ENCODE measurements around the gene ABCC2.
"Not testable (repeated sequence)": the region's sequence is repeated elsewhere in the genome, so short reads cannot be mapped to it uniquely, and the experiment has no call there.

ABCC2 gene

DNA sequence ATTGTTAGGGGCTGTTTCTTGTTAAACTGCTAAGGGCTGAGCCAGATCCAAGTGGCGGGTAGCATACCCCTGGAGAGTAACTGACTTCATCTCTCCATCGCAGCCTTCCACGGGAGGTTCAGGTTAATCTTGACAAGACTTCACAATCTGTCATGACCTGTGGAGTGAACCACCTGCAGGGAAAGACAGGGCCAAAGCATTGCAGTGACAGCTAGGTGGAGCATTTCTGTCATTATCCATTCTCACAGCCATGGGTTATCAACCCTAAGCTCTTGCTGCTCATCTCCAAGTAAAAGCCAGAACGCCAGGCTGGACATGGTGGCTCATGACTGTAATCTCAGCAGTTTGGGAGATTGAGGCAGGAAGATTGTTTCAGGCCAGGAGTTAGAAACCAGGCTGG, 17.2 kb downstream of the ABCC2 start:
- in situ Hi-C loops (cut with HindIII; ENCODE audit: low pct_ligation_motif_present, low pct_unique_long_range_greater_than_20kb, low sequenced_read_pairs), result no loop called here
- DNase-seq, result no peak

DNA sequence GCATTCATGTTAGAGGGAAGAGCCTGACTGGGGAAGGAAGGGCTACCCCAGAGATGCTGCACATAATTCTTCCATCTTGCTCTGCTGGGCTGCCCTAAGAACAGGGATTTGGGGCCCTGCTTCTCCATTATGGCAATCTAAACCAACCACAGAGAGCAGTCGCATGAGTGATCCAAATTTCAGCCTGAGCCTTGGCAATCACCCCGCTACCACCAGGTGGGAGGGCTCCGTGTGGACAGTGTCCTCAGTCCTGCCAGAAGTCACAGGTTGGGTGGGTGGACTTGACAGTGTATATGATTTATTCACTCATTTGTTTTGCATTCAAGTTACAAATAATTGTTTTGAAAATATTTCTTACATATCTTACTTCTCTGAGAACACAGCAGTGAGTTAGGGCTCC, 22.0 kb downstream of the ABCC2 start:
- no peak for DNase-seq
- in situ Hi-C loops (cut with HindIII; ENCODE audit: low pct_ligation_motif_present, low pct_unique_long_range_greater_than_20kb, low sequenced_read_pairs), result no loop called here

DNA sequence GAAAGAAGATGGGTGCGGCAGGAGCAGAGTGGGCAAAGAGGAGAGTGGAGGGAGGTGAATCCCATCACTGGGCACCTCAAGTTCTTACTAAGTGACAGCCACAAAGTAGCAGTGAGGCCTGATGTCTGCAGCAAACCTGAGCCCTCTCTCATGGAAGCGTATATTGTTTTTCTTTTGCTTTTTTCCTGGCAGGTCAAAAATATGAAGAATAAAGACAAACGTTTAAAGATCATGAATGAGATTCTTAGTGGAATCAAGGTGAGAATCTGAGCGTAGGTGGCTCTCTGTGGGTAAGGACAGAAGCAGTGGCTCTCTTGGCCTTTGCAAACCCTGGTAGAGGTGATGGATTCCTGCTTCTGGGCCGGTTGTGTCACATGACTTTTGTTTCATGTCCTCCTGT, 22.8 kb downstream of the ABCC2 start:
- in situ Hi-C loops (cut with HindIII; ENCODE audit: low pct_ligation_motif_present, low pct_unique_long_range_greater_than_20kb, low sequenced_read_pairs), result no loop called here
- DNase-seq, result no peak

DNA sequence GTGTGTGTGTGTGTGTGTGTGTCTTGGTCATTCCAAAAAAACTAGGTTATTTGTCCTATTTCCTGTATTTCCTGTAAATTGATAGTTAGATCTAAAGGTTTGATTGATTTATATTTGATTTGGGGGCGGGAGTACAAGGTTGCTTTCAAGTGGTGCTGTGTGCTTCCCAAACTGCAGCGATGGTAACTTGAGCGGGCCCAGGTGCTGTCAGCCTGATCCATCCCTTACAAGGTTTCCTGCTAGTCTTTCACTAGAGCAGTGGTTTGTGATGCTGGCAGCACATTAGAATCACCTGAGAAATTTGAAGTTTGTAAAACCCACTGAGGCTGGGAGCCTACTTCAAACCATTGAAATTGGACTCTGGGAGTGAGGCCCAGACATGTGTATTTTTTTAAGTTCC, 23.7 kb downstream of the ABCC2 start:
- no peak for DNase-seq
- in situ Hi-C loops (cut with HindIII; ENCODE audit: low pct_ligation_motif_present, low pct_unique_long_range_greater_than_20kb, low sequenced_read_pairs), result no loop called here

- in situ Hi-C loops (cut with HindIII; ENCODE audit: low pct_ligation_motif_present, low pct_unique_long_range_greater_than_20kb, low sequenced_read_pairs), result no loop called here
- no peak for DNase-seq
These were observed 25.3 kb downstream of the ABCC2 start for GRCh38 chr10:99807786-99808185.

- no peak for DNase-seq
- in situ Hi-C loops (cut with HindIII; ENCODE audit: low pct_ligation_motif_present, low pct_unique_long_range_greater_than_20kb, low sequenced_read_pairs), result no loop called here
These were observed 25.8 kb downstream of the ABCC2 start for GRCh38 chr10:99808270-99808669.

DNA sequence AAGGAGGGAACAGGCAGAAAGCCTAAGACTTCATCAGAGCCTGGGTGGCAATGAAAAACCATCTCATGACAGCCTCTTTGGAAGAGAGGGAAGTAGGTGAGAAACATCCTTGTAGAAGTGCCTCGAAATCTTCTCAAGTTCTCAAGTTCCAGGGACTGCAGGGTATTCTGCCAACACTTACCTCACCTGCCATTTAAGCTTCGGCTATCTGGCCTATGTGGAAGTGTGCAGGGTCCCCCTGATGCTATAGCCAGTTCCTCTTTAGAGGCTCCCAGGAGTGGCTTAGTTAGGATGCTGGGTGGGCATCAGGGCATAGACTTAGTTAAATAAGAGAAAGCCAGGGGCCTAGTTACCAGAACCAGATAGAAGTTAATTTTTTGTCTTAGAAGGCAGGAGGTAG, 27.0 kb downstream of the ABCC2 start:
- in situ Hi-C loops (cut with HindIII; ENCODE audit: low pct_ligation_motif_present, low pct_unique_long_range_greater_than_20kb, low sequenced_read_pairs), result no loop called here
- DNase-seq, result no peak

- DNase-seq, result no peak
- in situ Hi-C loops (cut with HindIII; ENCODE audit: low pct_ligation_motif_present, low pct_unique_long_range_greater_than_20kb, low sequenced_read_pairs), result no loop called here
These were observed 27.6 kb downstream of the ABCC2 start for GRCh38 chr10:99809931-99810615.

- no peak for DNase-seq
- in situ Hi-C loops (cut with HindIII; ENCODE audit: low pct_ligation_motif_present, low pct_unique_long_range_greater_than_20kb, low sequenced_read_pairs), result no loop called here
These were observed 29.7 kb downstream of the ABCC2 start for GRCh38 chr10:99812177-99812576.

DNA sequence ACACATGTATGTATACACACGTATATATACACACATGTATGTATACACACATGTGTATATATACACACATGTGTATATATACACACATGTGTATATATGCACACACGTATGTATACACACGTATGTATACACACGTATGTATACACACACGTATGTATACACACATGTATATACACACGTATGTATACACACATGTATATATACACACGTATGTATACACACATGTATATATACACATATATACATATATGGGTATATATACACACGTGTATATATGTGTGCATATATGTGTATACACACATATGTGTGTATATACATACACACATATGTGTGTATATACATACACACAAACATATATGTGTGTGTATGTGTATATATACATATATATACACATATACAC, 31.7 kb downstream of the ABCC2 start:
- in situ Hi-C loops (cut with HindIII; ENCODE audit: low pct_ligation_motif_present, low pct_unique_long_range_greater_than_20kb, low sequenced_read_pairs), result no loop called here
- no peak for DNase-seq

DNA sequence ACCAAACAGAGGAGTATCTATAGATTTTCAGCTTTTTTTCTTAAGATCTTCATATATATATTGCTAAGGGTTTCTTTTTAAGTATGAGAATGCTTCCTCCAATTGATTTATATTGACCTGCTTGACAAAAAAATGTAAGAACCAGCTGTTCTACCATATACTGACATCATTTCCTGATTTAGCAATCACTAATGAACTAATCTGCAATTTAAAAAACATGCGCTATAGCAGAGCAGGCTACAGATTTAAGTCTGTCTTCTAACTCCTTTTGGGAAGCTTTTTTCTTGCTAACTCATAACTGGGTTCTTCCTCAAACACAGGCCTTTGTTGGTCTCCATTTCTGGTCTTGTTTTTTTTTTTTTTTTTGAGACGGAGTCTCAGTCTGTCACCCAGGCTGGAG, 33.2 kb downstream of the ABCC2 start:
- in situ Hi-C loops (cut with HindIII; ENCODE audit: low pct_ligation_motif_present, low pct_unique_long_range_greater_than_20kb, low sequenced_read_pairs), result no loop called here
- DNase-seq, result no peak

- no peak for DNase-seq
- in situ Hi-C loops (cut with HindIII; ENCODE audit: low pct_ligation_motif_present, low pct_unique_long_range_greater_than_20kb, low sequenced_read_pairs), result no loop called here
These were observed 45.5 kb downstream of the ABCC2 start for GRCh38 chr10:99827936-99828335.

DNA sequence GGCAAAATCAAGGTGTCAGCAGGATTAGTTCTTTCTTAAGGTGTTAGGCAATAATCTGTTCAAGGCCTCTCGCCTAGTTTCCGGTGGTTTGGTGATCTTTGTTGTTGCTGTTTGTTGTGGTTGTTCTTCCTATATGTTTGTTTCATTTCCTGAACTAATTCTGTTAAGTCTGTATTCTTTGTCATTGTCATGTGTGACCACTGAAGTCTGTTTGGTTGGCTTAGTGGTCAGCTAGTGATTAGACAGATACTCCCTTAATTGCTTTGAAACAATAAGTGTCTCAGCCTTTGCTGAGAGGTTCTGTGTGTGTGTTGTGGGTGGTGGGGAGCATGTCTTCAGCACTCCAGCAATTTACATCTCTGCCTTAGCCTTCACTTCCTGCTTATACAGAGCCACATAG, 46.0 kb downstream of the ABCC2 start:
- DNase-seq, result no peak
- in situ Hi-C loops (cut with HindIII; ENCODE audit: low pct_ligation_motif_present, low pct_unique_long_range_greater_than_20kb, low sequenced_read_pairs), result no loop called here

DNA sequence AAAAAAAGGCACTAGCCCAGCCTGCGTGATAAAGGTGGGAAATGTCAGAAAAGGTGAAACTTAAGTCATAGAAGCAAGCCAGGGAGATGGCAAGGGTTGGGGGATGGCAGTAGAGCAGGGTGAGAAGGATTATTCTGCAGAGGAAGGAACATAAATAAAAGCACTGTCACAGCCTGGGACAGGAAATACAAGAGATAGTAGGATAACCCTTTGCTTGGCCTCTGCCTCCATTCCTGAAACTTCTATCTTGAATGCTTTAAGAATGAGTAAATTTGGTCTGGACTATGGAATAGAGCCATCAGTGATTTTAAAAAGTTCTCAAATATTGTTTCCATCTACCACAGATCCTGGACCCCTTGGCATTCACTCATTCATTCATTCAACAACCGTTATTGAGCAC, 50.0 kb downstream of the ABCC2 start:
- in situ Hi-C loops (cut with HindIII; ENCODE audit: low pct_ligation_motif_present, low pct_unique_long_range_greater_than_20kb, low sequenced_read_pairs), result no loop called here
- DNase-seq, result no peak

GRCh38 chr10:99834410-99834809, 52.0 kb downstream of the ABCC2 start:
- in situ Hi-C loops (cut with HindIII; ENCODE audit: low pct_ligation_motif_present, low pct_unique_long_range_greater_than_20kb, low sequenced_read_pairs), result no loop called here
- peak; percentile 52 for DNase-seq

- in situ Hi-C loops (cut with HindIII; ENCODE audit: low pct_ligation_motif_present, low pct_unique_long_range_greater_than_20kb, low sequenced_read_pairs), result no loop called here
- DNase-seq, result no peak
These were observed 53.5 kb downstream of the ABCC2 start for GRCh38 chr10:99835947-99836346.

- in situ Hi-C loops (cut with HindIII; ENCODE audit: low pct_ligation_motif_present, low pct_unique_long_range_greater_than_20kb, low sequenced_read_pairs), result no loop called here
- DNase-seq, result no peak
These were observed 54.3 kb downstream of the ABCC2 start for GRCh38 chr10:99836711-99837110.

DNA sequence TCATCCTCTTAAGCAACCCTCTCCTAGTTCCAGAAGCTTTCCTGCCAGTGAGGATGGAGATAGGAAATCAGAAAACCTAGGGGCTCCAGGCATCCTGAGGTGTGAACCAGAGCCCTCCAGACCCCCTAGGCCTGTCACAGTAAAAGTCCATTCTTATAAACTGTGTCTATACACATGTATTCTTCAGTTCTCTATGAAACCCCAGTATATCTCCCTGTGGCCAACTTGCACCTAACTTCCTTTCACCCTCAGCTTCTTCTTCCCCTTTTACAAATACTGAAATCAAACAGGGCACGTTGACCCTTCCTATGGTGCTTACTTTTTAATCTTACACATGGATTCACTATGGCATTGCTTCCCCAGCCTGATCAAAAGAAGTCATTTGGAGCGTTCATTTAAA, 58.4 kb downstream of the ABCC2 start:
- in situ Hi-C loops (cut with HindIII; ENCODE audit: low pct_ligation_motif_present, low pct_unique_long_range_greater_than_20kb, low sequenced_read_pairs), result not testable (repeated sequence)

GRCh38 chr10:99841746-99842145, 59.3 kb downstream of the ABCC2 start:
- DNase-seq, result no peak
- in situ Hi-C loops (cut with HindIII; ENCODE audit: low pct_ligation_motif_present, low pct_unique_long_range_greater_than_20kb, low sequenced_read_pairs), result no loop called here

More for the DNA sequence above, 58.4 kb downstream of the ABCC2 start:
- not testable (repeated sequence) for DNase-seq

DNA sequence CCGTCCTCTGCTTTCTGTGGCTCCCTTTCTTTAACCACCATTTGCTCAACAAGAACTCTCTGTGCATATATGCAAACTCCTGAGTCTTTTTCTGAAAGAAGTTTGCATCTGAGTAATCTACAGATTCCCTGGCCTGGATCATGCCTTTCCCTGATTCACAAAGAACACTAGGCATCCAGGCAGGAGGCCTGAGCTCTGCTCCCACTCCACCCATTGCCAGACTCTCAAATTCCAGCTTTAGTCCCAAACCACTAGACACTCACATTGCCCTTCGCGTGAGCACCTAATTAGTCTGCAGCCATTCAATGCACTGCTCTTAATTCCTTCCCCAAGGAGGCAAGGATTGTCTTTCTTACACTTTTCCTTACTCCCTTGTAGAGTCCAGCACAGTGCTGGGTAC, 60.9 kb downstream of the ABCC2 start:
- no peak for DNase-seq
- in situ Hi-C loops (cut with HindIII; ENCODE audit: low pct_ligation_motif_present, low pct_unique_long_range_greater_than_20kb, low sequenced_read_pairs), result no loop called here

GRCh38 chr10:99844433-99844955, 62.1 kb downstream of the ABCC2 start:
- no peak for DNase-seq
- in situ Hi-C loops (cut with HindIII; ENCODE audit: low pct_ligation_motif_present, low pct_unique_long_range_greater_than_20kb, low sequenced_read_pairs), result no loop called here

All from ACHN (cell line).